GF-D8 (cell line): ENCODE results near the gene MAPK8IP3.

Source experiments
- DNase-seq: peaks from one replicate; lab custom pipeline; 2025; lab: John Stamatoyannopoulos, UW

MAPK8IP3 gene

DNA sequence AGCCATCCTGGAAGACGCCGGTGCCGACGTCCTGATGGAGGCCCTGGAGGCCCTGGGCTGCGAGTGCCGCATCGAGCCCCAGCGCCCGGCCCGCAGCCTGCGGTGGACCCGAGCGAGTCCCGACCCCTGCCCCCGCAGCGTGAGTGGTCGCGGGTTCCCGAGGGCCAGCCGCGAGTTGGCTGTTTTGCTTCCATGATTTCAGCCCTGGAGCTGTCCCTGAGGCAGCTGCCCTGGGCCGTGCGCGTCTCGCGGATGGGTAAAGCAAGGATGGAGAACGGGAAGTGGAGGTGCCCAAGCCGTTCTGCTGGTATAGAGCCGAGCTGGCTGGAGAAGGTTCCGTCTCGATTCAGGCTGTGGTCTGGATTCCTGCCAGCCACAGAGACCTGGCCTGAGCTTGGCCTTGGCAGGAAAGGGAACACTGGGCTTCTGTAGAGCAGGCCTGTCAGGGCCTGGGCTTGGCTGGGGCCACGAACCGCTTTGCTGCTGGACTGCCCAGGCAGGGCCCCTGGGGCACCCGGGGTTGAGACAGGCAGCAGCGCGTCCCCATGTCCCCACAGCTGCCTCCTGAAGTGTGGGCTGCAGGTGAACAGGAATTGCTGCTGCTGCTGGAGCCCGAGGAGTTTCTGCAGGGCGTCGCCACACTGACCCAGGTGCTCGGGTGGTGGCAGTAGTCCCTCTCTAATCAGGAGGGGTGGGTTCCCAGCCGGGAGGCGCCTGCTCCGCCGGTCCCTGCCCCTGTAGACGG is 67.9 kb downstream of the MAPK8IP3 start:
- DNase-seq: no peak

DNA sequence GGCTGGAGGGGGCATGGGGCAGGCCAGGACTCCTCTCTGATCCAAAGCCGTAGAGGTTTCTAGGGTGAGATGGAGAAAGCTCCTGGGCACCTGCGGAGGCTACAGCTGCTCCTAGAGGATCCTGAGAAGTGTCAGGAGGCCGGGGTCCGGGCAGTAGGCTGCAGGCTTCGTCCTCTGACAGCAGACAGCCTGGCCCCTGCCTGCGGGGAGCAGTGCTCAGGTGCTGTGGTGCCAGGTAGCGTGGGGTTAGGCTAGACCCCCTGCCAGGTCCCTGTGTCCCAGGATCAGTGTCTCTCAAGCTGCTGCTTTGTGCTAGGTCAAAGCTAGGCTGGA is 68.4 kb downstream of the MAPK8IP3 start:
- no peak for DNase-seq

DNA sequence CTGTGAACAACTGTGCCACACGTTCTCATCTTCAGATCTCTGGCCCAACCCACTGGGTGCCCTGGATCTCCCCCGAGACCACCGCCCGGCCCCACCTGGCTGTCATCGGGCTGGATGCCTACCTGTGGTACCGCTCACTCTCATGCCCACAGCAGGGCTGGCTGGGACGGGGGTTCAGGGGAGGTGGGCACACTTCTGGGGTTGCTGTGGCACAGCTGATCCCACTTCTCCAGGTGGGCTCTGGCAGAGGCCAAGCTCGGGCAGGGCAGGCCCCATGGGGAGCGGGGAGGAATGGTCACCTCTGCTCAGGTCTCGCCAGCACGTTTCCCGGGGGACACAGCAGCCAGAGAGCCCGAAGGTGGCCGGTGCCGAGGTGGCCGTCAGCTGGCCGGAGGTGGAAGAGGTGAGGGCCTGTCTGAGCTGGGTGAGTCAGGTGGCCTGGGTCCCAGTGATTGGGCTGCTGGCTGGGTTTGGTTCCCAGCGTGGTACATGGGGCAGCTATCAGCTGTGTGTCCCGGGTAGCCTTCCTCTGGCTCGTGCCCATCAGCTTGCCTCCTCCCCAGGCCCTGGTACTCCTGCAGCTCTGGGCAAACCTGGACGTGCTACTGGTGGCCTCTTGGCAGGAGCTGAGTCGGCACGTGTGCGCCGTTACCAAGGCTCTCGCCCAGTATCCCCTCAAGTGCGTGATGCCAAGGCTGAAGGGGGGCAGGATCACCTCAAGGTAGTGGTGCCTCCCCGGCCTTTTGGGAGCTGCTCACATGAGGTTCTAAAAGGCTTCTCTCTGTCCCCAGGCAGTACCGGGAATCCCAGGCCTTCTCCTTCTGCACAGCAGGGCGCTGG is 69.2 kb downstream of the MAPK8IP3 start:
- no peak for DNase-seq

DNA sequence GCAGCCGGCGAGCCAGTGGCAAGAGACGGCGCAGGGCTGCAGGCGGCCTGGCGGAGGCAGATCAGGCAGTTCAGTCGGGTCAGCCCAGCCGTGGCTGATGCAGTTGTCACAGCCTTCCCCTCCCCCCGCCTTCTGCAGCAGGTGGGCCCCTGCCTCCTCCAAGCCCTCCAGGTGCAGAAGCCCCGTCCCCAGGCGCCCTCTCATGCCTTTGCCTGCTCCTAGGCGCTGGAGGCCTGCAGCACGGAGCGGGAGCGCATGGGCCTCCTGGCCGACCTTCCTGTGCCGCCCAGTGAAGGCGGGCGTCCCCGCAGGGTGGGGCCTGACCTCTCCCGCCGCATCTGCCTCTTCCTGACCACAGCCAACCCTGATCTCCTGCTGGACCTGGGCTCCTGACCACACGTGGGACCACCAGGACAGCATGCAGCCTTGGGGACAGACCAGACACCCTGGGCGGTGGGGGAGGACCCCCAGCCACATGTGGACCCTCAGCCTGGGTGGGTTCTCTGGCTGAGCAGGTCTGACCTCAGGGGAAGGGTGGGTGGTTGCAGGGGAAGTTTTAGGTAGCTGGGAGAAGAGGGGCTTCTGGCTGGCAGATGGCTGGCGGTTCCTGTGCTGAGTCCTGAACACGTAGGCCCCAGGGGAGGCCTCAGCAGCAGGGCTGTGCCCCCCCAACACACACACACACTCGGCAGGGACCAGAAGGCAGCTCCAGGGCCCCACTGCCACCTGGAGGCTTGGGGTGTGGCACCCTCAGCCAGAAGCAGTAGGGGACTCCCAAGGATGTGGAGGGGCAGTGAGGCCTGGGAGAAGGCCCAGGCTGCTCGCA is 70.1 kb downstream of the MAPK8IP3 start:
- DNase-seq: no peak

DNA sequence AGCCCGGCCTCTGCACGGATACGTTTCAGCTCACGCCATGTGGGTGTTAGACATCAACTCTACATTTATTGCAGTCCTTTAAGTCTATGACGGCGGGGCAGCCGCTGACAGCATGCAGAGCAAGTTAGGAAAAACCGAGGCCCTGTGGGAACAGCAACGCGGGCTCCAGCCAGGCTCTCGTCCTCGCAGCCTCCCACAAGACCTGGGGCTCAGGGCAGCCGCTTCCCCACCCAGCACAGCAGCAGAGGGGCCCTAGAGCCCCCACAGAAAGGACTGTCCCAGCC is 70.6 kb downstream of the MAPK8IP3 start:
- no peak for DNase-seq

DNA sequence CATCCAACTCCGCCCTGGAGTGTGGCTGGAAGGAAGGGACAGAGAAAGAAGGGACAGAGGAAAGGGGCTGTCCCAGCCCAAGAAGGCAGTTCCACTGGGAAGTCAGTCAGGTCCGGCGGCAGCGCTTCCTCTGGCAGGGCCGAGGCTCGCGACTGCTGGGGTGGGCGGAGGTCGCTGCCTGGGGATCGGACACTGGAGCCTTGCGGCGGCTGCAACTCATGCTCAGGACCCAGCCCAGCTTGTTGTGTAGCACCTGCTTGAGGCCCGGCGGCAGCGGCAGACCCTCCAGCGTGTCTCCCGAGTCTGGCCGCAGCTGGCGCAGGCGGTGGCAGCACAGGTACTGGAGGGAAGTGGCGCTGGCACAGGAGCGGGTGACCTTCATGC is 71.0 kb downstream of the MAPK8IP3 start:
- DNase-seq: no peak

DNA sequence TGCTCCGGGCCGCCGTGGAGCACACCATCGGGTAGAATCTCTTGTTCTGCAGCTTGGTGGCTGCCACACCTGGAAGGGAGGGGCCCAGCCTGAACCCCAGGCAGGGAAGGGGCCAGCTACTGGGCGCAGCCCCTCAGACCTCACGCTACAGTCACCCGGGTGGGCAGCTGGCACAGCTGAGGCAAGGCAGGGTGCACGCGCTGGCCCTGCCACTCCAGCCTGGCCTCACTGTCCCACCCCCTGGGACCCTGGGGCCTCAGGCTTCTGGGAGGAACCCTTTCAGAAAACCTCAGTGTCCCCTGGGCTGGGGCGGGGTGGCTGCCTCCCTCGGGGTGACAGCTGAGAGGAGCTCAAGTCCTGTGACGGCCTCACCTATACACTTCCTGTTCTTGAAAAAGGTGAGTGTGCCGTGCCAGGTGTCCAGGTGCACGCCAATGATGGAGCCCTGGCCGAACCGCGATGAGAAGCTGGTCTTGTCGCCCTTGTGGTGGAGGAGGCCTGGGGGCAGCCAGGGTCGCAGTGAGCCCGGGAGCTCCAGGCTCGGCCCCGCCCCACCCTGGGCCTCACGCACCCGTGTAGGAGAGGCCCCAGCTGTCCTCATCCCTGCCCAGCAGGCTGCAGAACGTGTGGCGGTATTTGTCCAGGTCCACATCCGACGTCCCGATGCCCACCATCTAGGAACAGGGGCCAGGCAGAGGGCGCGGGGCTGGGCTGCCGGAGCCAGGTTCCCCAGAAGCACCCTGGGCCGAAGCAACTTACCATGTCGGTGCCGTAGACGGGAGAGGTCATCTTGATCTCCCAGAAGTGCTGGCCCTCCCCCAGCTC is 71.6 kb downstream of the MAPK8IP3 start:
- DNase-seq: no peak

DNA sequence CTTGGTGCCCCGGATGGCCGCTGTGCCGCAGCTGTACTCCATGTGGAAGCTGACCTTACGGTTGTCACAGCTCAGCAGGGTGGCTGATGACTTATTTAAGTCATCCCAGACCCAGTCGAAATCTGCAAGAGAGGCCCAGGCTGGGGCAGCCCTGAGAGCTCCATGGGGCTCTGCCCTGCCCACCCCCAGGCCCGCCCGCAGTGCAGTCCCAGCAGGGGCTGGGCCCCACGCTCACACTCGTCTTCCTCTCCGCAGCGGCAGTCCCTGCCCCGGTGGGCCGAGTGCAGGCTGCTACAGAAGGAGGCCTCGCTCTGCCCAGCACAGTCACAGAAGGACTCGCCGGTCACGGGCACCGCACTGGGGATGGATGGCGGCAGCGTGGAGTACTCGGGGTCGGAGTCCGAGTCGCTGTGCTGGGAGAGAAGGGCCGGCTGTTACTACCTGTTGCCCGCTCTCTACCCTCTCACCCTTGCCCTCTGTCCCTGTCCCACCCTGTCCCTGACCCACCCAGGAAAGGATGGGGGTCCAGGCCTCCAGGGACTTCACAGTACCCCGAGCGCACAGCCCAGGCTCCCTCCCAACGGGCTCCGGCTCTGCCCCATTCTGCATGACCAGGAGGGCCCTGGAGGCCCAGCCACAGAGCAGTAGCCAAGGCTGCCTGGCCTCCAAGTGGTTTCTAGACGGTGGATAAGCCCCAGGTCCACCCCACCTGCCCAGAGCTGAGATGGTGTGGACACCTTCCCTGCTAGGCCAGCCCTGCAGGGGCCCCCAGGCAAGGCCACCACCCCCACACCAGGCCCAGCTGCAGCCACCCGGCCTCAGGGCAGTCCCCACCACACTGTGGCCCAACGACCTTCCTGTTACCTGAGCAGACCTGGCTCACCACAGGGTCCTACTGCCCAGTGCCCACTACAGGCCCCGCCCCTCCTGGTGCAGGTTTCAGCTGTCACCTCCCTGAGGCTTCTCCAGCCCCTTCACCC is 72.5 kb downstream of the MAPK8IP3 start:
- no peak for DNase-seq

DNA sequence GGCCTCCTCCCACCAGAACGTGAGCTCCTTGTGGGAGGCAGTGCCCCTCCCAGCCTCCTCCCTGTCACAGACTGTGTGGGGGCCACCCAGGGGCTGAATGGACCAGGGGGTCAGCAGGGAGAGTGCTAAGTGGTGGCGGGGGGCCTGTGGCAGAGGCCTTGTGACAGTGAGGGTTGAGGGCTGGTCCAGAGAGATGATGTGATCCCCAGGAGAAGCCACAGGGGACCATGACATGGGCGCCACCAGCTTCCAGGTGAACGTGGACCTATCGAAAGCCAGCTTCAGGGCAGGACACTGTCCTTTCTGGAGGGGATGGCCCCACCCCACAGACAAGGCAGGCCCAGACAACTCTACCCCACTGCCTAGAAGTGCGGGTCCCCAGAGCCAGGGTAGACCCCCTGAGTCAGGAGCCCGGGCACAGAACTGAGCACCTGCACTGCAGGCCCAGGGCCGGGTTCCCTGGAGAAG is 73.3 kb downstream of the MAPK8IP3 start:
- DNase-seq: no peak

DNA sequence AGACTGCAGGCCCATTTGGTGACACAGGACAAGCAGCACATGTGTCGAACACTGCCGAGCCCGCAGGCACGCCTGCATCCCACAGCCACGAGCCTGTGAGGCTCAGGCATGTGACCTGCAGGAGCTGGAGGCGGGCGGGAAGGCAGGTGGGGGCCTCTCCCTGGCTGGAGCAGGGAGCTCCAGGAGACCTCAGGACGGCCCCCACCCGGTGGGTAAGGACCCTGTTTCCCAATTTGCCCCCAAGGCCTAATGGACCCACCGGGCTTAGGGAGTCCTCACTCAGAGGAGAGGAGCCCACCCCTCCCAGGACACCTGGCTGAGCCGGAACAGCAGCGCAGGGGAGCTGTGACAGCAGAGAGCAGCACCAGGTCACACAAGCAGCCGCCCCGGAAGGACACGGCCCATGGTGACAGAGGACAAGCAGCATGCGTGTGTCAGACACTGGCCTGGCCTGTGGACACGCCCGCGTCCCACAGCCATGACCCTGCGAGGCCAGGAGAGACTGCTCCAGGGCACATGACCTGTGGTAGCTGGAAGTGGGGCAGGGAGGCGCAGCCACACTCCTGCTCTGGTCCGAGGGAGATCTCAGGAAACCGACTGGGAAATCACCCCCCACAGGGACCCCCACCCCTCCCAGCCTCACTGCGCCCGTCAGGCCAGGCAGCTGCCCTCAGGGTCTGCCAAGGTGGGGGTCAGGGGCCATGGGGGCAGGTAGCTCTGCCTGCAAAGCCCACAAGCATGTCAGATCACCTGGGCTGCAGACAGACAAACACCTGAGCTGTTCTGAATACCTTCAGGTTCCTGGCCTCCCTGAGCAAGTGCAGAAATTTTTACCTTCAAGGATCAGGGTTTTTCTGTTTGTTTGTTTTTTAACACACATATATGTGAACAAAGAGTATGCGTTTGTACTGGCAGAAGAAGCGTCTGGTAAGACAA is 74.0 kb downstream of the MAPK8IP3 start:
- no peak for DNase-seq

DNA sequence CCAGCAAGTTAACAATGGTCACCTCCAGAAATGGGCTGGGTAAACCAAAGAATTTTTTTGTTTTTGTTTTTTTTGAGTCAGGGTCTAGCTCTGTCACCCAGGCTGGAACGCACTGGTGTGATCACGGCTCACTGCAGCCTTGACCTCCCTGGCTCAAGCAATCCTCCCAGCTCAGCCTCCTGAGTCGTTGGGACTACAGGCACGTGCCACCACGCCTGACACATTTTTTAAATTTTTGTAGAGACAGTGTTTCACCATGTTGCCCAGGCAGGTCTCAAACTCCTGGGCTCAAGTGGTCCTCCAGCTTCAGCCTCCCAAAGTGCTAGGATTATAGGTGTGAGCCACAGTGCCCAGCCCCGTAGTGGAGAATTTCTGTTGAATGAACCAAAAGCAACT is 74.7 kb downstream of the MAPK8IP3 start:
- no peak for DNase-seq

DNA sequence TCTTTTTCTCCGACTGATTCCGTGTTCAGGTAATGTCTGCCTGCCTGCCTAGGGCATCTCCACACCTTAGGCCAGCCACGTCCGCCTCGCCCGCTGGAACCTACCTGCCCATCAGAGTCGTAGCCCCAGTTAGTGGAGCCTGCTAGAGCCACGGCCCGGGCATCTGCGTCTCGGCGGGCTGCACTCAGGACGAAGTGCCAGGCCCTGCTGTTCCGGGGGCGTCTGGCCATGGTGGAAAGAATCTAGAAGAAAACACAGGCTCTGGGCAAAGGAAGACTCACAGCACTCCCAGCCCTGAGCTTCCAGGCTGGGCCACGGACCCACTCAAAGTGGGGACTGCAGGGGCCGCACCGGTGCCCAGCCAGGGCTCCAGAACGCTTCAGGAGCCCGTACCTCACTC is 75.3 kb downstream of the MAPK8IP3 start:
- DNase-seq: no peak

DNA sequence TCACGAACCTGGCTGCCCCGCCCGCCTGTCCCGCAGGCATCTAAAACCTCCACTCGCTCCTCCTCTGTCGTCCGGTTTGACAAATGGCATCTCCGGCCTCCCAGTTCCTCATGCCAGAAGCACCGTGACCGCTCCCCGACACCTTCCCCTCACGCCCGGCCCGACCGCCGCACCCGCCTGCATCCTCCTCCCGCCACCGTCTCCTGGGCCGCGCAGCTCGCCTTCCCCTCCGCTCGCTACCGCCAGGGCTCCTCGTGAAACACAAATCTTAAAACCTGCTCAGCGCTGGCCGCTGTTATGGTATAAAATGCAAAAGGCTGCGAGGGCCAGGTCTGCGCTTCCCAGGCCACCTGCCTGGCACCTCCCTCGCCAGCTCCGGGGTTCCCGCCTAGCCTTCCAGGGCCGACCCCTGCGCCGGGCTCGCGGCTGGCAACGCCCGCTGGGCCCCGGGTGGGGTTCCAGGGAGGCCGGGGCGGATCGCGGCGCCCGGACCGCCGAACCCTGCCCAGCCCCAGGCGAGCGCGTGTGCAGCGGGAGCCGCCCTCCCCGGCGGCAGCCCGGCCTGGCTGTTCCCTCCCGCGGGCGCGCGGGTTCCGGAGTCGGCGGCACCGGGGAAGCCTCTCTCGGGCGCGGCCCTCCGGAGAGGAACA is 75.9 kb downstream of the MAPK8IP3 start:
- no peak for DNase-seq

DNA sequence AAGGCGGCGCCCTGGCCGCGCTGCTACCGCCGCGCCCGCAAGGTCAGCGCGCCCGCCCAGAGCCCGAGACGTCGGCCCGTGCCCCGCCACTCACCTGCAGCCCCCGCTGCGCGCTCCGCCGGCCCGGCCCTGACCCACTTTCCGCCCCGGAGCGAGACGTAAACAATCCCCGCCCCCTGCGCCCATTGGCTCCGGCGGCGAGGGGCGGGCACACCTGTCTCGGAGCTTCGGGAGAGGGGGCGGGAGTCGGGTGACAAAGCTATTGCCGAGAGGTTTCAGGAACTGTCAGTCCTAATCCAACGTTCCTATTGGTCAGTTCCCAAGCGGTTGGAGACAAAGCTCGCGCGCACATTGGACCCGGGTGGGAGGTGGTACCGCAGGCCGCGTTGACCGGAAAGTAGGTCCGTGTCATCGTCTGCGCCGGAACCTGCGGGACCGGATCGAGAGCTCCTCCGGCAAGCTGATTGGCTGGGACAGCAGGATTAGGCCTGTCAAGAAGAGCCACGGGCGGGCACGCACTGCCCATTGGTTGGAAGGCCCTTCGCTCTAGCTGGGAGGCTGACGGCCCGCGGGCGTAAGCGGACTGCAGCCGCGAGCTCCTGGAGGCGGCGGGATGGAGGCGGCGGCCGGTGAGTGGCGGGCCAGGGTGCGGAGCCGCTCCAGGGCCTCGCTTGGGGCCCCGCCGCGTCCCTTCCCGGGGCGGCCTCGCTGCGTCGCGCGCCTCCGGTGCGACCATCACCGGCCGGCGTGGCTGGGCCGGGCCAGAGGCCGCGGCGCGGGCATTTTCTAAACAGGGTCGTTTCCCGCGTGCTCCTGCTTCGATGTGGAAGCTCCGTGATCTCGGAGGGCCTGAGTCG is 76.6 kb downstream of the MAPK8IP3 start, which contains the start of the genes NUBP2 and SPSB3:
Gene NUBP2 (plus strand): TSS at position 553 of the 857 bp plus-strand sequence. CDS start 61 bp downstream, at position 614.
Gene SPSB3 (minus strand): TSS at position 164 of the 857 bp plus-strand sequence. CDS start 1,088 bp downstream, outside the sequence.
- DNase-seq: peak; percentile 99

DNA sequence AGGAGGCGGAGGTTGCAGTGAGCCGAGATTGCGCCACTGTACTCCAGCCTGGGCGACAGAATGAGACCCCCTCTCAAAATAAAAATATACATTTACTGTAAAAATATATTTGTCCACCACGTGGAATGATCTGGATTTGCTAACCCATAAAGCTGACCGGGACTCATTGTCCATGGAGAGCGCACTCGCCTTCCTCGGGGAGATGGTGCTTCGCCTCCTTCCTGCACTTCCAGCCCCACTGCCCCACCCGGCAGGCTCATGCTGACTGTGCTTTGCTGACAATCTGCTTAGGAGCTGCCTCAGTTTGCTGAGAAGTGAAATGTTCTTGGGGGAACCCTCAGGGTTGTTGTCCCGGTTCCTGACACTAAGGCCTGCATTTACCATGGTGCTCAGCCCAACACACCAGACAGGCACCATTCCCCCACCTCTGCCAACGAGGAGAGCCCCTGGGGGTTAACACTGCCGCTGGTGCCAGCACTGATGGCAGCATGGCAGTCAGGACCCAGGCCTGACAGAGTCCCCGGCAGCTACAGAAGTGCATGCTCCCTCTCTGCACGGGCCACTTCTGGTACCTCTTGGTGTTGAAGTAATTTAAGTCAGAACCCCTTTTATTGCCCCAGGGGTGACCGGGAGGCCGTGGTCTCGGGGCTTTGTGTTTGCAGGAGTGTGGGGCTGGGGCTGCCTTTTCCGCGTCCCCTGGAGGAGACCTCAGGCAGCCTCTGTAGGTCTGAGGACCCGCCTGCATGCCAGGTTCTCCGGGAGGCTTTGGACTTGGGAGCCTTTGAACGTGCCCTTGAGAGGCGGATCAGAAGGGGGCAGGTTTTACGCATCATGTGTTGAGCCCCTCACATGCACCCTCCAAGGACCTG is 79.2 kb downstream of the MAPK8IP3 start:
- DNase-seq: no peak

DNA sequence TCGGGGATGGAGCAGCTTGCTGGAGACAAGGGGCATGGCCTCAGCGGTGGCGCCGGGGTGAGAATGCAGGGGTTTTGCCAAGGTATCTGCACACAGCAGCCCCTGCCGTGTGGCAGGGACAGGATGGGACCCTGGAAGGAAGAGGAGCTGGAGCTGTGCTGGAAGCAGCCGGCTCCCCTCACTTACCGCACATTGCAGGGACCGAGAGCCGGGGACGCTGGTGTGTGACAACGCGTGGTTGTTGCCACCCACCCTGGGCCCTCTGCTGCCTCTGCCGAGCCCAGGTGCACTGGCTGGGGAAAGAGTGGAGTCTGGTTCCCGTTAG is 79.8 kb downstream of the MAPK8IP3 start:
- DNase-seq: no peak
